Heart right ventricle (tissue), 16 donors: ENCODE measurements around the gene PTPRD. TPM values are rescaled to one million over a fixed set of nuclear protein-coding genes. Genes with fewer than 3 reads are reported as not detected.

Experiments used
- ATAC-seq, 8 donors: fragments of 200-7000 bp; cut with Tn5 transposase; one replicate each; pipeline ENCODE4 v1.9.1; 2020; ENCODE audit warnings: mild to moderate bottlenecking in 8 of 8, moderate library complexity in 8 of 8, moderate number of reproducible peaks in 1 of 8
- DNase-seq, 2 donors: peaks; one replicate each; pipeline ENCODE4 v3.0.0-alpha.2; 2020
- H3K27ac ChIP-seq, 10 donors: fragments of 200-600 bp; sonication (generic) in 2 of 10; one replicate each; pipeline versions ENCODE4 v1.5.0 to v1.8.0; 2020 to 2022; ENCODE audit warnings: mild to moderate bottlenecking in 3 of 10
- H3K27me3 ChIP-seq, 7 donors: fragments of 200-600 bp; one replicate each; pipeline ENCODE4 v1.8.0; 2021 to 2022; ENCODE audit warnings: mild to moderate bottlenecking in 2 of 7
- H3K36me3 ChIP-seq, 9 donors: fragments of 200-600 bp; sonication (generic) in 1 of 9; one replicate each; pipeline versions ENCODE4 v1.5.0 to v1.8.0; 2020 to 2022; ENCODE audit warnings: mild to moderate bottlenecking in 2 of 9
- H3K4me1 ChIP-seq, 9 donors: fragments of 200-600 bp; sonication (generic) in 1 of 9; one replicate each; pipeline versions ENCODE4 v1.5.0 to v1.8.0; 2020 to 2022; ENCODE audit warnings: mild to moderate bottlenecking in 4 of 9
- H3K4me3 ChIP-seq, 10 donors: fragments of 200-600 bp; sonication (generic) in 2 of 10; one replicate each; pipeline versions ENCODE4 v1.5.0 to v1.8.0; 2020 to 2022; ENCODE audit warnings: mild to moderate bottlenecking in 7 of 10, moderate library complexity in 2 of 10
- H3K9me3 ChIP-seq, 11 donors: fragments of 200-600 bp in 10 of 11; sonication (generic) in 2 of 11; one replicate each; pipeline versions ENCODE4 v1.5.0 to v1.8.0; 2013 to 2022; ENCODE audit warnings: mild to moderate bottlenecking in 2 of 11, control low read depth in 1 of 11, moderate library complexity in 1 of 11
- WGBS, 2 donors: extraction: QIAGEN DNeasy Blood & Tissue Kit; methylation state at CpG; one replicate each; pipeline ENCODE4 v1.1.7; 2013; ENCODE audit warnings: inconsistent platforms in 1 of 2; 5-methylcytosine and 5-hydroxymethylcytosine counted together
- intact Hi-C, 10 donors: fragments of 100-400 bp; cut with DNase I; formaldehyde crosslinking; loops; one replicate each; pipeline versions ENCODE4 v1.11.1 to v1.14.2; 2022
- polyA plus RNA-seq, 2 donors: library from polyadenylated mRNA; stranded (reverse); fragments of 200-250 nt; gene quantifications; one replicate each; pipeline ENCODE4 v1.2.3, GENCODE V29; 2013
- total RNA-seq, 10 donors: library from RNA; stranded (reverse); fragmentation: NEBNext Ultra II Directional in 3 of 10; extraction: Animal tissue kit (Norgen Biotek cat#: 25700) in 3 of 10; gene quantifications; one replicate each; pipeline versions ENCODE4 v1.2.1 to v1.2.4, GENCODE V29; 2021 to 2023
- TF ChIP-seq, protein P1 (sequence below), 9 donors: fragments of 200-600 bp; sonication (generic) in 2 of 9; IDR thresholded peaks; one replicate each; pipeline versions ENCODE4 v1.5.0 to v1.8.0; 2021 to 2022; ENCODE audit warnings: antibody characterized with exemption in 9 of 9, mild to moderate bottlenecking in 5 of 9, moderate library complexity in 1 of 9
- donor health status: Arrhythmogenic right ventricular cardiomyopathy.
- donor health status: ischemic (EF 13 %, LVEDD 7.1; RV severe dilation, severe dysfunction).
- donor health status: healthy with polysubstance abuse.
- donor health status: DM: no; HTN: yes; CAD: no.
- donor health status: DM: no; HTN: no; CAD: no.
- donor health status: ischemic (EF 25% LVEDD 6.9; RV normal size, moderate dysfunction).
- donor health status: ischemic (EF 25% LVEDD 5.7; RV mildly dilated, moderate dysfunction).
- donor health status: healthy.
- donor health status: DM: yes; HTN: yes; CAD: no.
- donor health status: Ischemic cardiomyopathy.
- donor health status: ischemic (EF 35%, LVEDD 5.7; RV mildly dilated, moderate dysfunction).
- donor health status: nonischemic (EF 11% LVEDD 7.7; RV severe dilation, severe dysfunction).
- donor health status: DM: yes; HTN: yes; CAD: no.
- donor health status: PGD.
- donor health status: ischemic (EF 29% LVEDD 5.4; RV normal size, mild dysfunction).
- donor health status: nonischemic (EF 23%, LVEDD 6.1; RV moderate dilation, normal function).

Gene PTPRD
- total and polyA plus RNA-seq, 12 donors, result 1.4 to 25.2 (median 13.0) TPM

DNA sequence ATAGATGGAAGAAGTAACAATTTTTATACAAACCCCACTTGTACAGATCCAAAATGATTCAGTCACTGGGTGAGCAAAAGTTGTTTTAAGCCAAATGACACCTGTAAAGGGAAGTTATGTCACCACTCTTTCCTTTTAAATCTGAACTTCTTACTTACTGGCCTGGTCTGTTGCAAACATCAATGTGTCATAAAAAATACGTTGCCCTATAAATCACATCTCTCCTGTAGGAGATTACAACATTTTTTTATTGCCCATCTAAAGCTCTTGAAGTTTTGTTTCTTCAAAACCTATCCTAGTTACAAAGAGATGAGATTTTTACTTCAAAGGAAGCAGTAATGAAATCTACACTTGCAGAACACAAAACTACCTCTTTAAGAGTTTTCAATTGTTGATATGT is 1725.4 kb downstream of the PTPRD start:
- Histone ChIP-seq H3K4me3 (no peak overlapping the region), H3K27me3 (no peaks in the 10 kb centered on the region), H3K4me1 (no peaks in the 10 kb centered on the region), H3K9me3 (no peaks in the 10 kb centered on the region), H3K36me3 (no peaks in the 10 kb centered on the region), H3K27ac (no peak overlapping the region)
- intact Hi-C loops, result no loop called here
- no peak for DNase-seq
- WGBS, 2 donors, result 50 to 57% methylated on average over 1 of the region's 1 CpG
- ATAC-seq, result no peak
- TF ChIP-seq, protein P1, sequence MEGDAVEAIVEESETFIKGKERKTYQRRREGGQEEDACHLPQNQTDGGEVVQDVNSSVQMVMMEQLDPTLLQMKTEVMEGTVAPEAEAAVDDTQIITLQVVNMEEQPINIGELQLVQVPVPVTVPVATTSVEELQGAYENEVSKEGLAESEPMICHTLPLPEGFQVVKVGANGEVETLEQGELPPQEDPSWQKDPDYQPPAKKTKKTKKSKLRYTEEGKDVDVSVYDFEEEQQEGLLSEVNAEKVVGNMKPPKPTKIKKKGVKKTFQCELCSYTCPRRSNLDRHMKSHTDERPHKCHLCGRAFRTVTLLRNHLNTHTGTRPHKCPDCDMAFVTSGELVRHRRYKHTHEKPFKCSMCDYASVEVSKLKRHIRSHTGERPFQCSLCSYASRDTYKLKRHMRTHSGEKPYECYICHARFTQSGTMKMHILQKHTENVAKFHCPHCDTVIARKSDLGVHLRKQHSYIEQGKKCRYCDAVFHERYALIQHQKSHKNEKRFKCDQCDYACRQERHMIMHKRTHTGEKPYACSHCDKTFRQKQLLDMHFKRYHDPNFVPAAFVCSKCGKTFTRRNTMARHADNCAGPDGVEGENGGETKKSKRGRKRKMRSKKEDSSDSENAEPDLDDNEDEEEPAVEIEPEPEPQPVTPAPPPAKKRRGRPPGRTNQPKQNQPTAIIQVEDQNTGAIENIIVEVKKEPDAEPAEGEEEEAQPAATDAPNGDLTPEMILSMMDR (IDR thresholded peaks at IDR 0.05), result no peak

DNA sequence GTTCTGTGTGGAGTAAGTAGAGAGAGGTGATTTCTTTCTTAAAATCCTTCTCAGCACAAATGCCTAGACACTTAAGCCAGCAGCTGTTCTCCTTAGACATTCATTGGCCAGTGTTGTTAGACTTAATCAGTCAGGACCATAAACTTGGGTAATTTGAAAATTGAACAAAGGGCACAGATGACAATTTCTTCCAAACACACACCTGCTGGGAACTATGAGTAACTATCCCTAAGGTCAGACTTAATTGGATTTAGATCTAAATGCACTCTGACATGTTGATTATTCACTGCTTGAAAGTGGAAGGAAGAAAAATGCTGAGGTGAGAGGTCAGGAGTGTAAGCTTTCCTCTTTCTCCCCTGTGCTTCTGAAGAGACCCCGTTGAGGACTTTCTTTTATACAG is 1729.5 kb downstream of the PTPRD start:
- intact Hi-C loops, result no loop called here
- Histone ChIP-seq H3K4me1 (no peaks in the 10 kb centered on the region), H3K9me3 (no peaks in the 10 kb centered on the region), H3K27me3 (no peaks in the 10 kb centered on the region), H3K36me3 (no peaks in the 10 kb centered on the region), H3K27ac (no peak overlapping the region), H3K4me3 (no peak overlapping the region)
- WGBS, 2 donors, result 64 to 67% methylated on average over 1 of the region's 1 CpG
- TF ChIP-seq, protein P1 (IDR thresholded peaks at IDR 0.05), result no peak
- ATAC-seq (no peak), DNase-seq (no peak)

DNA sequence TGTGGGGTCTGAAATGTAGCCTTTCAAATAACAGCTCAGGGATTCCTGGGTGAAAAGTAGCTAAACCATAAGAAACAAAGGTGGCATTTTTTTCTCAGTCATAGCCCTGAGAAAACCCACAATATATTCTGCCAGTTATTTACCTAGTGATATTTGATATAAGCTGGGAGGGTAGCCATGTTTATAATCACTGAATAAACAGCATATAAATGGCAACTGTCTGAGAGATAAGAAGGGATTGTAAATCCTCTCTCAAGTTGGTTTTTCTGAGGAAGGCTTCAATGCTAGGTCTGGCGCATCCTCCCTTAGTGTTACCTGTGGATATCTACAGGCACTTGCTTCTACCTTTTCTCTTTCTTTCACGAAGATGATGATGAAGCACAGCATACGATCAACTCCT is 1732.7 kb downstream of the PTPRD start:
- no peak for ATAC-seq
- Histone ChIP-seq H3K27me3 (no peaks in the 10 kb centered on the region), H3K27ac (no peak overlapping the region), H3K4me3 (no peak overlapping the region), H3K4me1 (no peaks in the 10 kb centered on the region), H3K9me3 (no peaks in the 10 kb centered on the region), H3K36me3 (no peaks in the 10 kb centered on the region)
- DNase-seq, result no peak
- TF ChIP-seq, protein P1 (IDR thresholded peaks at IDR 0.05), result no peak
- WGBS, 2 donors, result 69 to 74% methylated on average over 3 of the region's 3 CpGs
- intact Hi-C loops, result no loop called here

DNA sequence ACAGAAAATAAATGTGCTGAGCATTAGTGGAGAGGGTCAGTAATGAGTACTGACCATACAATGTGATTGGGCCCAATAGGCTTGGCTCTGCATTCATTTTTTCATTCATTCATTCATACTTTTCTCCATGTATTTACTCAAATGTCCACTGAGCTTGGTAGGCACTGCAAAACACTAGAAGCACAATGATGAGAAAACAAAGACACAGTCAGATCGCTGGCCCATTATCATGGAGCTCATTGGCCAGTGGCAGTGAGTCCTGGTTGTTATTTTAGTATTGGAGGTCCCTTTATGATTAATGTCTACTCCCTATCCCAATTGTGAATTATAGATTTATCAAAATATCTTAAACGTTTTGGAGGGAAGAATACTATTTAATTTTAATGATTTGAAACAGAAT is 1733.5 kb downstream of the PTPRD start:
- WGBS, 2 donors, result 72 to 80% methylated on average over 2 of the region's 2 CpGs
- TF ChIP-seq, protein P1 (IDR thresholded peaks at IDR 0.05), result no peak
- Histone ChIP-seq H3K9me3 (no peaks in the 10 kb centered on the region), H3K4me1 (no peaks in the 10 kb centered on the region), H3K4me3 (no peak overlapping the region), H3K27ac (no peak overlapping the region), H3K27me3 (no peaks in the 10 kb centered on the region), H3K36me3 (no peaks in the 10 kb centered on the region)
- intact Hi-C loops, result no loop called here
- DNase-seq (no peak), ATAC-seq (no peak)
